Left ventricle myocardium inferior (tissue), 1 donor: ENCODE measurements around the gene ZMPSTE24. TPM values are rescaled to one million over a fixed set of nuclear protein-coding genes. Genes with fewer than 3 reads are reported as not detected.

Experiments used
- DNase-seq: peaks from one replicate; pipeline ENCODE4 v3.0.0-alpha.2; 2020
- H3K27ac ChIP-seq: fragments of 200-600 bp; replicated peaks from 2 replicates; pipeline ENCODE4 v1.8.0; 2021
- H3K27me3 ChIP-seq: fragments of 200-600 bp; 2 replicates; pipeline ENCODE4 v1.8.0; 2021; ENCODE audit warnings: low read depth
- H3K36me3 ChIP-seq: fragments of 200-600 bp; 2 replicates; pipeline ENCODE4 v1.8.0; 2021
- H3K4me1 ChIP-seq: fragments of 200-600 bp; 2 replicates; pipeline ENCODE4 v1.8.0; 2021
- H3K4me3 ChIP-seq: fragments of 200-600 bp; 2 replicates; pipeline ENCODE4 v1.8.0; 2021; ENCODE audit warnings: mild to moderate bottlenecking, moderate library complexity
- H3K9me3 ChIP-seq: fragments of 200-600 bp; replicated peaks from 2 replicates; pipeline ENCODE4 v1.8.0; 2021
- CTCF ChIP-seq: fragments of 200-600 bp; IDR thresholded peaks from 2 replicates; pipeline ENCODE4 v1.8.0; 2021; ENCODE audit warnings: antibody characterized with exemption, mild to moderate bottlenecking, borderline replicate concordance
- intact Hi-C: fragments of 100-400 bp; cut with micrococcal nuclease; formaldehyde crosslinking; loops from one replicate; pipeline ENCODE4 v1.11.0; 2022
- total RNA-seq: library from RNA; stranded (reverse); fragmentation: NEBNext Ultra II Directional; extraction: Animal tissue kit (Norgen Biotek cat#: 25700); gene quantifications from one replicate; pipeline ENCODE4 v1.2.1, GENCODE V29; 2021
- donor health status: DM: no; HTN: yes; CAD: no; lungs with severe emphysema.

The ZMPSTE24 gene
- total RNA-seq, 1 donor from 2014 or later = 33.8 TPM

DNA sequence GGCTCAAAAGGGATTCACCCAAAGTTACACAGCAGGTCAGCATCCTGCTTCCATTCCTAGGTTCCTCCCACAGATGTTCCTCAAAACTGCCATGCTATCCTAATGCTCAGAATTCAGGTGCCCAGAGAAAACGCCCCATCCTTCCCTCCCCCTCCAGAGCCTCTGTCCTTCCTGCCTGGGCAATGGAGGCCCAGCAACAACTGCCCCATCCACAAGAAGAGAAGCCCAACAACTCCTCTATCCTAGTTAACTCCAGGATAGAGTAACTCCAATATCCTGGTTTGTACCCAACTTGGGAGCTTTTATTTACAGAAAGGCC, 42.2 kb downstream of the ZMPSTE24 start:
- H3K9me3 ChIP-seq = no peaks in the 10 kb centered on the region

DNA sequence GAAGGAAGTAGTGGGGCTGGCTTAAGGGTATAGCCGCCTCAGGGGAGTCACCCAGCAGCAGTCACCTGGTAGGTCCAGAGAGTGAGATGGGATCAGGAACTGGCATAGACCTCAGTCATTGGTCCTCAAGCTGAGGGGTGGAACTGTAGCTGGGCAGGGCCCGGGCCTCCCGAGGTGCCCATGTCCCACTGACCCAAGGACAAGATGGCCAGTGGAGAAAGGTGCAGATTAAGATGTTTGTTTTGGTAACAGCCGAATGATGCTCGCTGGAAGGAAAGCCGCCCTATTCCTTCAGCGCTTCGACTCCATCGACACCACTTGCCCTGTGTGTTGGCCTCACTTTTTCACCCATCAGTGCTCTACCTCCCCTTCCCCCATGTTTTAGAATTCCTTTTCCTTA, 42.6 kb downstream of the ZMPSTE24 start:
- intact Hi-C loops = no loop called here
- Histone ChIP-seq H3K4me1 (no peaks in the 10 kb centered on the region), H3K9me3 (no peaks in the 10 kb centered on the region), H3K36me3 (no peaks in the 10 kb centered on the region), H3K27ac (no peak overlapping the region), H3K4me3 (no peak overlapping the region), H3K27me3 (peaks cover 20% of the 10 kb centered on the region)
- DNase-seq = no peak
- no peak for TF ChIP-seq CTCF

More for the DNA sequence above, 42.2 kb downstream of the ZMPSTE24 start:
- peaks cover 20% of the 10 kb centered on the region for H3K27me3 ChIP-seq
- intact Hi-C loops = no loop called here
- no peak overlapping the region for H3K4me3 ChIP-seq
- H3K4me1 ChIP-seq = no peaks in the 10 kb centered on the region
- H3K27ac ChIP-seq = no peak overlapping the region
- no peak for TF ChIP-seq CTCF
- no peak for DNase-seq
- no peaks in the 10 kb centered on the region for H3K36me3 ChIP-seq

DNA sequence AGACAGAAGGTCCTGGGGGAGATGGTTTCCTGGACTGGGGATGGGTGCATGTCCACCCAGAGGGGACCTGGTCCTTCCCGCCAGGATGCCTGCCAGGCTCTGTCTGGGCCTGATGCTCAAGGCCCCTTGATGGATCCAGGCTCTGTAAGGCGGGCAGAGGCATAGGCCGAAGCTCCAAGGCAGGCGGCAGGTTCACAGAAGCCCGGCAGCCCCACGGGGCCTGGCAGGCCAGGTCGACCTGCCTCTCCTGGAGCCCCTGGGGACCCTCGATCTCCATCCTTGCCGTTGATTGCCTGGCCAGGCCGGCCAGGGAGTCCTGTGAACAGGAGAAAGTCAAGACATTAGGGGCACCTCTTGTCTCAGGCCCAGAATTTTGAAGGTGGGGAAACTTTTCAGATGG, 43.0 kb downstream of the ZMPSTE24 start:
- intact Hi-C loops = no loop called here
- no peak overlapping the region for H3K4me3 ChIP-seq
- TF ChIP-seq CTCF = no peak
- H3K4me1 ChIP-seq = no peaks in the 10 kb centered on the region
- H3K27ac ChIP-seq = no peak overlapping the region
- peaks cover 20% of the 10 kb centered on the region for H3K27me3 ChIP-seq
- H3K9me3 ChIP-seq = no peaks in the 10 kb centered on the region
- DNase-seq = no peak
- H3K36me3 ChIP-seq = no peaks in the 10 kb centered on the region

DNA sequence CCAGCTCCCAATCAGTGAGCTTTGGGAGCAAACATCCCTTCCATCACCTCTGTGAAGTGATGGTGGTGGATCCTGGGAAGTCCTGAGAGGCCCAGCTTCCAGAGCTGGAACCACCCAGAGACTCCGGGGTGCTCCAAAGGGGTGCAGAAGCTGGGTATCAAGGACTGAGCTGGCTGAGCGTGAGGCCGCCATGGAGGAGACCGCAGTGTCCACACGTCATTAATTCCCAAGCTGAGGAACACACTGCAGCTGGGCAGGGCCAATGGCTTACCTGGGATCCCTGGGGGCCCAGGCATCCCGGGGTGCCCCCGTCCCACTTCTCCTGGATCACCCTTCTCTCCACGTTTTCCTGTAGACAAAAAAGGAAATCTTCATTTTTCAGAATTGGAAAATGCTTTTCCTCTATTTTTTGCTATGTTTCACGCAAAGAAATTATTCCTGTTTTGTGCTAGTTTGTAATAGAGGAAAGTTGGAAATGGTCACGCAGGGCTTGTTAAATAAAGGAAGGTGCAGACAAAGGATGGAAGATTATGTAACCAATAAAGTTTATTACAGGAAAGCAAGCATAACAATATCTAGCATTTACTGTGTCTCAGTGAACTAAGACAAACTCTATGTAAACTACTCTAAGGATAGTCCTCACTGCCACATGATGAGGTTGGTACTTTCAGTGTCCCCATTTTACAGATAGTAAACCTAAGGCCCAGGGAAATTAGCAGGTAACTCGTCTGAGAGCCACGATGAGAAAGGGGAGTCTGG, 43.7 kb downstream of the ZMPSTE24 start:
- intact Hi-C loops = no loop called here
- no peak for DNase-seq
- Histone ChIP-seq H3K4me3 (no peak overlapping the region), H3K4me1 (no peaks in the 10 kb centered on the region), H3K36me3 (no peaks in the 10 kb centered on the region), H3K9me3 (no peaks in the 10 kb centered on the region), H3K27ac (no peak overlapping the region), H3K27me3 (peaks cover 20% of the 10 kb centered on the region)
- TF ChIP-seq CTCF = no peak

DNA sequence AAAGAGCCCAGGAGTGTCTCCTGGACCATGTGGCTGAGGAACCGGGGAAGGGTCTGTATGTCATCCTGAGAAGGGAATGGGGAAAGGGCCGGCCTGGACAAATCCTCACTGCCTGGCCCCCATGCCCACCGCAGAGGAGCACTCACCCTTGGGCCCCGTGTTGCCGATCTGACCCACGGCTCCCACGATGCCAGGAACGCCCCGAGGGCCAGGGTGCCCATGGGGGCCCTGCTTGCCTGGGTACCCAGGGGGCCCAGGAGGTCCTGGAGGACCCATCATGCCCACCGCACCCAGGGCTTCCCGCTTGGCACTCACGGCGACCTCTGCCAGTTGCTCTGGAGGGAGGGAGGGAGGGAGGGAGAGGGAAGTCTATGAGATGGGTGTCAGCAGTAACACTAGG, 44.4 kb downstream of the ZMPSTE24 start:
- peaks cover 20% of the 10 kb centered on the region for H3K27me3 ChIP-seq
- TF ChIP-seq CTCF = no peak
- no peak overlapping the region for H3K4me3 ChIP-seq

More for the DNA sequence above, 44.4 kb downstream of the ZMPSTE24 start:
- DNase-seq = no peak
- Histone ChIP-seq H3K9me3 (no peaks in the 10 kb centered on the region), H3K4me1 (no peaks in the 10 kb centered on the region), H3K27ac (no peak overlapping the region), H3K36me3 (no peaks in the 10 kb centered on the region)
- intact Hi-C loops = no loop called here
